Sigmoid colon (tissue), 4 donors: Measurements from ENCODE around the gene PUS7.

ENCODE experiments used
- EP300 ChIP-seq, 4 donors: sonication (generic); formaldehyde crosslinking; IDR thresholded peaks; one replicate each; pipeline ENCODE4 v1.6.1; 2017; ENCODE audit warnings: antibody characterized with exemption in 4 of 4
- POLR2A ChIP-seq, 2 donors: fragments of 450-650 bp; IDR thresholded peaks; one replicate each; pipeline ENCODE4 v1.6.1; 2016; ENCODE audit warnings: antibody characterized with exemption in 2 of 2, mild to moderate bottlenecking in 2 of 2, moderate library complexity in 2 of 2
- TF ChIP-seq, protein P1 (sequence below), 4 experiments: fragments of 450-650 bp in 3 of 4; fragments of 200-600 bp in 1 of 4; IDR thresholded peaks; one replicate each; pipeline ENCODE4 v1.5.1; 2016 to 2019; ENCODE audit warnings: antibody characterized with exemption in 4 of 4, mild to moderate bottlenecking in 3 of 4, moderate library complexity in 2 of 4

DNA sequence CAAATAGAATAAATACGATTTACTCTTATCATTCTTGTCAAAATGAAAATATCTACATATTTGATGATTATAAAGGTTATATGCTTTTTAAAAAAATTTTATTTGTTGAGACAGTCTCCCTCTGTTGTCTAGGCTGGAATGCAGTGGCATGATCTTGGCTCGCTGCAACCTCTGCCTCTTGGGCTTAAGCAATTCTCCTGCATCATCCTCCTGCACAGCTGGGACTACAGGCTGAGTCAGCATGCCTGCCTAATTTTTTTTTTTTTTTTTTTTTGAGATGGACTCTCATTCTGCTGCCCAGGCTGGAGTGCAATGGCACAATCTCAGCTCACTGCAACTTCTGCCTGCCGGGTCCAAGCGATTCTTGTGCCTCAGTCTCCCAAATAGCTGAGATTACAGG is 48.9 kb downstream of the PUS7 start:
- TF ChIP-seq POLR2A (IDR thresholded peaks at IDR 0.05) (no peak), EP300 (IDR thresholded peaks at IDR 0.05) (no peak)
- TF ChIP-seq, protein P1, sequence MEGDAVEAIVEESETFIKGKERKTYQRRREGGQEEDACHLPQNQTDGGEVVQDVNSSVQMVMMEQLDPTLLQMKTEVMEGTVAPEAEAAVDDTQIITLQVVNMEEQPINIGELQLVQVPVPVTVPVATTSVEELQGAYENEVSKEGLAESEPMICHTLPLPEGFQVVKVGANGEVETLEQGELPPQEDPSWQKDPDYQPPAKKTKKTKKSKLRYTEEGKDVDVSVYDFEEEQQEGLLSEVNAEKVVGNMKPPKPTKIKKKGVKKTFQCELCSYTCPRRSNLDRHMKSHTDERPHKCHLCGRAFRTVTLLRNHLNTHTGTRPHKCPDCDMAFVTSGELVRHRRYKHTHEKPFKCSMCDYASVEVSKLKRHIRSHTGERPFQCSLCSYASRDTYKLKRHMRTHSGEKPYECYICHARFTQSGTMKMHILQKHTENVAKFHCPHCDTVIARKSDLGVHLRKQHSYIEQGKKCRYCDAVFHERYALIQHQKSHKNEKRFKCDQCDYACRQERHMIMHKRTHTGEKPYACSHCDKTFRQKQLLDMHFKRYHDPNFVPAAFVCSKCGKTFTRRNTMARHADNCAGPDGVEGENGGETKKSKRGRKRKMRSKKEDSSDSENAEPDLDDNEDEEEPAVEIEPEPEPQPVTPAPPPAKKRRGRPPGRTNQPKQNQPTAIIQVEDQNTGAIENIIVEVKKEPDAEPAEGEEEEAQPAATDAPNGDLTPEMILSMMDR (IDR thresholded peaks at IDR 0.05), result no peak
